HL-60/S4 treated with phorbol 12-myristate 13-acetate at 8.2 ng/mL for 4 days and 3 days (cell line): Measurements from ENCODE around the gene FREM3.

ENCODE experiments used
- in situ Hi-C: fragments of 300-500 bp; cut with MboI; formaldehyde crosslinking; loops from 2 replicates; pipeline ENCODE4 v1.15.0; 2022; ENCODE audit warnings: low sequenced_read_pairs

Gene FREM3

DNA sequence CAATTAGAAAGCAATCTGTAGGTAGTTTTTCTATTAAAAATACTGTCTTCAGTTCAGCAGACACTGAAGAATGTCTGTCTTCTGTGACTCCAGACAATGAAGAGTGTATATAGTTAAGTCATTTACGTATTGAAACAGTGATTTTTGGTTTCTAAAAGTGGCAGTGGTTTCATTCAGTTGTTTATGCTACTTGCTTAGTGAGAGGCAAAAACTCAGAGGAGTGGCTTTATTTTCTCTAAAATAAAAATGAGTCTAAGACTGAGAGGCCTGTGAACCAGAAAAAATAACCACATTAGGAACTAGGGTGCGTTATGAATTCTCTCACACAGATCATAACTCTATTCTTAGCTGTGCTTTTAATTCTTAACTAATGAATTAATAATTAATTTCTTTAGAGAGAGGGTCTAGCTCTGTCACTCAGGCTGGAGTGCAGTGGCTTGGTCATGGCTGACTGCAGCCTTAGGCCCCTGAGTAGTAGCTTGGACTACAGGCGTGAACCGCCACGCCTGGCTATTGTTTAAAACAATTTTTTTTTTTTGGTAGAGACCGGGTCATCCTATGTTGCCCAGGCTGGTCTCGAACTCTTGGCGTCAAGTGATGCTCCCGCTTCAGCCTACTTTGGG lies 31.4 kb downstream of the FREM3 start:
- in situ Hi-C loops = no loop called here

GRCh38 chr4:143667461-143667860 lies 33.0 kb downstream of the FREM3 start:
- in situ Hi-C loops = no loop called here

GRCh38 chr4:143658336-143658735 lies 42.1 kb downstream of the FREM3 start:
- in situ Hi-C loops = no loop called here

DNA sequence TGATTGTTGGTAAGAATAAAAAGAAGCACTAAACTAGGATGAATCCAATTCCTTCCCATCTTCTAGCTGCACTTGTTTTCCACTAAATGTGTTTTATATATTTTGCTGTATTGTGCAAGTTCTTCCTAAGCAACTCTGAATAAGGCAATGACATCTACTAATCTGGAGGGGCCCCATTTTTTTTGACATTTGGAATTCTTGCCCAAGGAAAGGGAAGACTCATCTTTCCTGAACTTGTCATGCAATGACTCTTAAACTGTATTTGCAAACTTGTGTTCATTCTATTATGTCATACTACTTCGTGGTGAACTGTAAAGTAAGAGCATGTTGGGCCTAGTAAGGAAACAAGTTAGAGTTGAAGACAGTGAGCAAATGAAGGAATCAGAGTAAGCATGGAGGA lies 45.9 kb downstream of the FREM3 start:
- in situ Hi-C loops = no loop called here

DNA sequence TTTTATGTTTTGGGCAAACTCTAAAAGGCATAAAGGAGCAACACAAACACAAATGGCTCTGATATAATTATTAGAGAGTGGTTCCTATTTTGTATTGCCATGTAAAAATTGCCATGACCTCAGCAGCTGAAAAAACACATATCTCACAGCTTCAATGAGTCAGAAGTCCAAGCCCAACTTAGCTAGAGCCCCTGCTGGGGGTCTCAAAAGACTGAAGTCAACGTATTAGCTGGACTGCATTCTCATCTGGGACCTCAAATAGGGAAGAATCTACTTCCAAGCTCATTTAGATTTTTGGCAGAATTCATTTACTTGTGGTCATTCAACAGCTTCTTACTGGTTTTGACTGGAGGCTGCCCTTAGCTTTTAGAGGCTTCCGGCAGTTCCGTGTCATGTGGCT lies 47.4 kb downstream of the FREM3 start:
- in situ Hi-C loops = no loop called here

DNA sequence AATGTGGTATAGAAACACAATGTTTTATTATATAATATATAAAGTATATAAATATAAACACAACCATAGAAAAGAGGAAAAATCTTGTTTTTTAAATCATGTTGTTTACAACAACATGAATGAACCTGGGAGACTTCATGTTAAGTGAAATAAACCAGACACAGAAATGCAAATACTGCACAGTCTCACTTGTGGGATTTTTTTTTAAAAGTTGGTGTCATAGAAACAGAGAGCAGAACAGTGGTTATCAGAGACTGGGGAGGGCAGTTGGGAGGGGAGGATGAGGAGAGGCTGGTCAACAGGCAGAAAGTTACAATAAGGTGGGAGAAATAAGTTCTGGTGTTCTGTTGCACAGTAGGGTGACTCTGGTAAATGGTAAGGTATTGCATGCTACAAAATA lies 57.1 kb downstream of the FREM3 start:
- in situ Hi-C loops = no loop called here

- in situ Hi-C loops = no loop called here
Observed at GRCh38 chr4:143642611-143643010, 57.9 kb downstream of the FREM3 start.

- in situ Hi-C loops = no loop called here
Observed at GRCh38 chr4:143641361-143641760, 59.1 kb downstream of the FREM3 start.

- in situ Hi-C loops = no loop called here
Observed at GRCh38 chr4:143634763-143635162, 65.7 kb downstream of the FREM3 start.

GRCh38 chr4:143633833-143634232 lies 66.6 kb downstream of the FREM3 start:
- in situ Hi-C loops = no loop called here

DNA sequence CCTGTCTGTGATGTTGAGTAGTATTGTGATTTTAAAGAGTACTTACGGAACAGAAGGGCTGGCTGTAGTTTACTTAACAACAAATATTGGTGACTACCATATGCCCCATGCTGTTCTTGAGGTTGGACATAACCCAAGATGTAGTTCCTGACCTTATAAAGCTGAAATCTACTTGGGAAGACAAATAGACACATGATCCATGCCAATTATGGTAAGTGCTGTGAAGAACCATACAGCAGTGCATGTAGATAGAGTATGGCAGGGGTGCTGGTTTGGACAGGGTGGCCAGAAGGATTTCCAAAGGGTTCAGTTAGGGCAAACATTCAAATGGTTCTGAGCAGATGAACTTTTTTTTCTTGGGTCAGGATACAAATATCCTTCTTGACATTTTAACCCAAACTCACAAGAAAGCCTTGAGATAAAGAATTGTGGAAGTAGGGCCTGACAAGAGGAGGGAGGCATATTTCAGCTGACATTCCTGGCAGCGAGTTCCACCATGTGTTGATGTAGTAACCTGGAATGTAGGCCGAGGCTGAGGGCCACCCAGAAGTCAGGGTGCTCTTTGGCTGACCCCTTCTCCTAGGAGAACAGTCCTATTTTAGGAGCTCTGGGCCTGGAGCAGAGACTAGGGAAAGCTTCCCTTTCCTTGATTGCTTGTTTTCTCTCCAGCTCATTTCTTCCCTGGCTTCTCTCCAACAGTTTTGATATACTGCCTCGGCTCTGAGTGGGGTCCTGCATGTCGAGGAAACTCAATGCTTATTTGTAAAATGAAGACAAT lies 74.2 kb downstream of the FREM3 start:
- in situ Hi-C loops = no loop called here

- in situ Hi-C loops = no loop called here
Observed at GRCh38 chr4:143625632-143626031, 74.8 kb downstream of the FREM3 start.

DNA sequence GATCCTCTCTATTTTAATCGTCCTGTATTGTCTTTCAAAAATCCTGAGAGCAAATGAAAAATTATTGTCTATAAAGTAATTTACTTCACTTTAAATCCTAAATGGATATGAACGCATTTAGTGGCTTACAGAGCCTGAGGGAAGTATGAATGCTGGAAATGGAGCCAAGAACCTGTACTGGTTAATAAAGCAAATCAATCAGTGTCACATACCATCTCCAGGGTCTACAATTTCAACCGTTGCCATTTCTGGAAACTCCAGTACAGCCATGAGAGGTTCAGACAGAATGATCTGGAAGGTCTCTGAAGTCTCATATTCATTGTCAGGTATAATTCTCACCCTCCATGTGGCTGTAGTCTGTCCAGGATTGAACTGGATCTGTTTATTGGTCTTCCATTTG lies 76.6 kb downstream of the FREM3 start:
- in situ Hi-C loops = no loop called here

- in situ Hi-C loops = no loop called here
Observed at GRCh38 chr4:143618811-143619210, 81.7 kb downstream of the FREM3 start.

- in situ Hi-C loops = no loop called here
Observed at GRCh38 chr4:143617994-143618679, 82.3 kb downstream of the FREM3 start.

GRCh38 chr4:143616771-143617170 lies 83.7 kb downstream of the FREM3 start:
- in situ Hi-C loops = no loop called here

DNA sequence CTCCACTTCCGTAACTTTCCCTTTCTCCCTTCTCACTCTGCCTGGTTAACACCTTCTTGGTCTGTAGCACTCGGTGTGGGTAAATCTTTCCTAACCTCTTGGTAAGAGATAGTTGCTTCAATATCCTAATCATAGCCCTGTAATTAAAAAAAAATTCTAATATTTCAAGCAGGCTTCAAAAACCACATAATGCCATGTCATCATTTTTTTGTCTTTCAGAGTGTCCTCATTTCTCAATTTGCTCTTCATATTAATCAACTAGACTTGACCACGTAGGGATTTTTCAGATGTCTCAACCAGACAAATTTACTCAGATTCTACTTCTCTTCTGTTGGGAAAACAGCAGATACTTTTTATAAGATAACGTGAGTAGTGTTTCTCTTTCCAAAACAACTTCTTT lies 91.0 kb downstream of the FREM3 start:
- in situ Hi-C loops = no loop called here

GRCh38 chr4:143606480-143606879 lies 94.0 kb downstream of the FREM3 start:
- in situ Hi-C loops = no loop called here

DNA sequence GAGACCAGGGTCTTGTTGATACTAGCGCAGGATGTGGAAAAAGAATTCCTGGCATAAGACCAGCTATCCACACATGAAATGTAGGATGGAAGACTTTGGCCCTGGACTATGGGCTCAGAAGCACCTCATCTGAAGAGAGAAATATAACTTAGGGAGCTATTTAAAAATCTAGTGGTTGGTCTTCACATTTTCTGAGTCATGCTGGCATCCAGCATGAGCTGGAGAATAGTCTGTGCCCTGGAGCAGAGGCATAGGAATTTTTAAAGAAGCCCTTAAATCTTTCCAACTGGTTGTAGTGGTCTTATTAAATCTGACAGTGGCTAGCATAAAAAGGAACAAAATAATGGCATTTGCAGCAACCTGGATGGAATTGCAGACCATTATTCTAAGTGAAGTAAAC lies 100.6 kb downstream of the FREM3 start:
- in situ Hi-C loops = no loop called here

DNA sequence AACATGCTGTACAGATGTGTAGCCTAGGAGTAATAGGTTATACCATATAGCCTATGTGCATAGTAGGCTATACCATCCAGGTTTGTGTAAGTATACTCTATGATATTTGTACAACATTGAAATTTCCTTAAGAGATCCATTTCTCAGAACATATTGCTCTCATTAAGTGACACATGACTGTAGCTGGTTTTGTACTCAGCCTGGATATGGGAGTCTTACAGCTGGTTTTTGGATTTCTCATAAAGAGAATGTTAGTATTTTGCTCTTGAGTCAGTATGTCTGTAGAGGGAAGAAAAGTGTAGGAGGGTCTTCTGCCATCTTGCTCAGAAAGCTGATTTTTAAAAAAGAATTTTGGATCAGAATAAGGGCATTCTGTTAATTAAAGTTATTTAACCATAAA lies 101.7 kb downstream of the FREM3 start:
- in situ Hi-C loops = no loop called here

DNA sequence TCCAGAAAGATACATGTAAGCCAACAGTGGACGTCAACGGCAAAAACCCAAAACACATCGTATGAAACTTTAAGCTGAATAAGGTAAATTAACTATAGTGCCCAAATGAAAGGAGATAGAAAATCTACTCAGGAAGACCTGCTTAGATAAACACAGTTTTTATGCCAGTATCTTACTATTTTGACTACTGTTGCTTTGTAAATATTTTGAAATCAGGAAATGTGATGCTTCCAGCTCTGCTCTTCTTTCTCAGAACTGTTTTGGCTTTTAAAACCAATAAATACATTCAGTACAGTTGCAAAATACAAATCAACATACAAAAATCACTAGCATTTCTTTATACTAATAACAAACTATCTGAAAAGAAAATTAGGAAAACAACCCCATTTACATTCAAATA lies 103.2 kb downstream of the FREM3 start:
- in situ Hi-C loops = no loop called here

- in situ Hi-C loops = no loop called here
Observed at GRCh38 chr4:143587703-143588102, 112.8 kb downstream of the FREM3 start.
